OCI-LY1 (cell line): Measurements from ENCODE around the gene IKBKG.

Experiments used
- H2AFZ ChIP-seq: fragments of 200-600 bp; sonication (generic), shearing (Covaris generic); 2 replicates; pipeline ENCODE4 v1.6.0; 2014; ENCODE audit warnings: antibody characterized with exemption, mild to moderate bottlenecking, low read length
- H3F3A ChIP-seq: fragments of 200-600 bp; sonication (generic), shearing (Covaris generic); 2 replicates; pipeline ENCODE4 v1.6.0; 2014; ENCODE audit warnings: mild to moderate bottlenecking, antibody characterized with exemption, low read length, moderate library complexity; ENCODE audit not compliant: insufficient read depth
- H3K27ac ChIP-seq: fragments of 200-600 bp; sonication (generic); 2 replicates; pipeline ENCODE4 v1.5.1; 2014; ENCODE audit warnings: low read length, mixed run types, mild to moderate bottlenecking, low read depth; ENCODE audit not compliant: poor library complexity, severe bottlenecking
- H3K27me3 ChIP-seq: fragments of 200-600 bp; sonication (generic); 2 replicates; pipeline ENCODE4 v1.6.0; 2014; ENCODE audit warnings: antibody characterized with exemption, mild to moderate bottlenecking, low read length, moderate library complexity; ENCODE audit not compliant: insufficient read depth
- H3K36me3 ChIP-seq: fragments of 200-600 bp; sonication (generic); 2 replicates; pipeline ENCODE4 v1.6.1; 2014; ENCODE audit warnings: mild to moderate bottlenecking, antibody characterized with exemption, low read length, moderate library complexity, mixed read lengths; ENCODE audit not compliant: insufficient read depth
- H3K4me1 ChIP-seq: fragments of 200-600 bp; sonication (generic); 2 replicates; pipeline ENCODE4 v1.5.1; 2014; ENCODE audit warnings: mild to moderate bottlenecking, low read length, moderate library complexity; ENCODE audit not compliant: insufficient read depth, severe bottlenecking
- H3K4me2 ChIP-seq: fragments of 200-600 bp; sonication (generic), shearing (Covaris generic); 2 replicates; pipeline ENCODE4 v1.6.1; 2014; ENCODE audit warnings: low read length
- H3K4me3 ChIP-seq: fragments of 200-600 bp; sonication (generic); 2 replicates; pipeline ENCODE4 v1.5.1; 2014; ENCODE audit warnings: low read length, low read depth, mild to moderate bottlenecking, mixed read lengths; ENCODE audit not compliant: poor library complexity, severe bottlenecking
- H3K79me2 ChIP-seq: fragments of 200-600 bp; shearing (Covaris generic); 2 replicates; pipeline ENCODE4 v1.6.1; 2016; ENCODE audit warnings: mixed run types, low read length, mixed read lengths; ENCODE audit not compliant: insufficient read depth
- H3K9ac ChIP-seq: fragments of 200-600 bp; sonication (generic), shearing (Covaris generic); 2 replicates; pipeline ENCODE4 v1.6.1; 2014; ENCODE audit warnings: mild to moderate bottlenecking, low read length, mixed read lengths
- H3K9me2 ChIP-seq: fragments of 200-600 bp; sonication (generic), shearing (Covaris generic); 2 replicates; pipeline ENCODE4 v1.6.1; 2014; ENCODE audit warnings: low read depth, mild to moderate bottlenecking, low read length, mixed read lengths
- H3K9me3 ChIP-seq: fragments of 200-600 bp; shearing (Covaris generic); 2 replicates; pipeline ENCODE4 v1.6.1; 2014; ENCODE audit warnings: low read length, mixed read lengths
- H4K20me1 ChIP-seq: fragments of 200-600 bp; sonication (generic), shearing (Covaris generic); 2 replicates; pipeline ENCODE4 v1.6.0; 2016; ENCODE audit warnings: mild to moderate bottlenecking, low read length; ENCODE audit not compliant: insufficient read depth
- CTCF ChIP-seq: fragments of 200-600 bp; sonication (generic), shearing (Covaris generic); IDR thresholded peaks from 2 replicates; pipeline ENCODE4 v1.5.1; 2017; ENCODE audit warnings: mild to moderate bottlenecking, antibody characterized with exemption, low read length, moderate library complexity, mixed read lengths
- EZH2 ChIP-seq: fragments of 200-600 bp; sonication (generic), shearing (Covaris generic); IDR thresholded peaks from 2 replicates; pipeline ENCODE4 v1.8.0; 2017; ENCODE audit warnings: borderline replicate concordance, mixed run types, mild to moderate bottlenecking, antibody characterized with exemption, low read length, moderate library complexity, mixed read lengths

IKBKG gene

GRCh38 chrX:154592505-154592904 lies 45.1 kb downstream of the IKBKG start:
- Histone ChIP-seq H3K27me3 (no peaks in the 10 kb centered on the region), H3K4me1 (no peaks in the 10 kb centered on the region), H2AFZ (no peak overlapping the region), H3K4me3 (no peak overlapping the region), H3K9ac (no peak overlapping the region), H3K27ac (no peak overlapping the region), H3K79me2 (no peaks in the 10 kb centered on the region), H3F3A (no peaks in the 10 kb centered on the region), H3K4me2 (no peak overlapping the region), H3K9me2 (no peaks in the 10 kb centered on the region), H4K20me1 (no peaks in the 10 kb centered on the region), H3K36me3 (no peaks in the 10 kb centered on the region), H3K9me3 (no peaks in the 10 kb centered on the region)
- TF ChIP-seq CTCF, result no peak
- TF ChIP-seq EZH2, result no peak

GRCh38 chrX:154593201-154593600 lies 45.8 kb downstream of the IKBKG start:
- Histone ChIP-seq H3K27ac (no peak overlapping the region), H3K9me3 (no peaks in the 10 kb centered on the region), H3K36me3 (no peaks in the 10 kb centered on the region), H3K9me2 (no peaks in the 10 kb centered on the region), H4K20me1 (no peaks in the 10 kb centered on the region), H3K4me1 (no peaks in the 10 kb centered on the region), H3F3A (no peaks in the 10 kb centered on the region), H3K4me2 (no peak overlapping the region), H2AFZ (no peak overlapping the region), H3K9ac (no peak overlapping the region), H3K79me2 (no peaks in the 10 kb centered on the region), H3K4me3 (no peak overlapping the region), H3K27me3 (no peaks in the 10 kb centered on the region)
- no peak for TF ChIP-seq CTCF
- TF ChIP-seq EZH2, result no peak

- H3F3A ChIP-seq, result no peaks in the 10 kb centered on the region
- H3K4me2 ChIP-seq, result no peak overlapping the region
- no peaks in the 10 kb centered on the region for H3K79me2 ChIP-seq
- no peaks in the 10 kb centered on the region for H3K9me3 ChIP-seq
- no peaks in the 10 kb centered on the region for H3K9me2 ChIP-seq
- no peaks in the 10 kb centered on the region for H4K20me1 ChIP-seq
- H3K4me1 ChIP-seq, result no peaks in the 10 kb centered on the region
- no peak overlapping the region for H3K4me3 ChIP-seq
- no peak overlapping the region for H3K27ac ChIP-seq
- no peak overlapping the region for H2AFZ ChIP-seq
- TF ChIP-seq EZH2 (no peak), CTCF (no peak)
- H3K9ac ChIP-seq, result no peak overlapping the region
- H3K27me3 ChIP-seq, result no peaks in the 10 kb centered on the region
- no peaks in the 10 kb centered on the region for H3K36me3 ChIP-seq
These were observed 47.1 kb downstream of the IKBKG start for GRCh38 chrX:154594491-154594890.
